Mesenchymal stem cell (in vitro differentiated cells and primary cell): ENCODE results near the gene DRD2.

Experiments
- DNase-seq: peaks from one replicate; pipeline ENCODE4 v3.0.0-alpha.2; 2013
- H2AFZ ChIP-seq: one replicate; pipeline ENCODE4 v1.6.1; 2013; ENCODE audit warnings: low read depth, mild to moderate bottlenecking, control low read depth, inconsistent platforms, low read length, moderate library complexity
- H2AK5ac ChIP-seq: 2 replicates; pipeline ENCODE4 v1.6.1; 2013; ENCODE audit warnings: low read length, moderate library complexity, mild to moderate bottlenecking, inconsistent platforms; ENCODE audit not compliant: severe bottlenecking
- H2BK120ac ChIP-seq: one replicate; pipeline ENCODE4 v1.6.1; 2013; ENCODE audit warnings: low read depth, mild to moderate bottlenecking, inconsistent platforms, low read length, moderate library complexity
- H2BK12ac ChIP-seq, 2 experiments: one replicate each; pipeline ENCODE4 v1.6.1; 2013; ENCODE audit warnings: inconsistent platforms in 2 of 2, low read length in 2 of 2, mild to moderate bottlenecking in 2 of 2, moderate library complexity in 2 of 2, control low read depth in 1 of 2
- H2BK15ac ChIP-seq: one replicate; pipeline ENCODE4 v1.6.1; 2013; ENCODE audit warnings: mild to moderate bottlenecking, low read depth, inconsistent platforms; ENCODE audit not compliant: poor library complexity, severe bottlenecking
- H2BK5ac ChIP-seq: 2 replicates; pipeline ENCODE4 v1.6.1; 2013; ENCODE audit warnings: low read depth, mild to moderate bottlenecking, low read length, control low read depth, inconsistent platforms; ENCODE audit not compliant: poor library complexity, severe bottlenecking
- H3K14ac ChIP-seq, 2 experiments: one replicate each; pipeline ENCODE4 v1.6.1; 2013; ENCODE audit warnings: inconsistent platforms in 2 of 2, low read length in 2 of 2, control low read depth in 1 of 2, mild to moderate bottlenecking in 1 of 2, moderate library complexity in 1 of 2
- H3K18ac ChIP-seq, 2 experiments: one replicate each; pipeline ENCODE4 v1.6.1; 2013; ENCODE audit warnings: inconsistent platforms in 2 of 2, low read length in 2 of 2, control low read depth in 1 of 2, low read depth in 1 of 2, mild to moderate bottlenecking in 1 of 2
- H3K23ac ChIP-seq, 2 experiments: one replicate each; pipeline ENCODE4 v1.6.1; 2013; ENCODE audit warnings: inconsistent platforms in 2 of 2, low read length in 2 of 2, mild to moderate bottlenecking in 2 of 2, moderate library complexity in 2 of 2, control low read depth in 1 of 2
- H3K27ac ChIP-seq: 2 replicates; pipeline ENCODE4 v1.5.1; 2013; ENCODE audit warnings: mild to moderate bottlenecking, moderate library complexity, low read length, control low read depth, inconsistent platforms; ENCODE audit not compliant: poor library complexity, severe bottlenecking
- H3K27me3 ChIP-seq, 2 experiments: 2 replicates each; pipeline versions ENCODE4 v1.6.1 to v1.7.0; 2013; ENCODE audit warnings: low read length in 2 of 2, mild to moderate bottlenecking in 2 of 2, moderate library complexity in 2 of 2, control low read depth in 1 of 2, inconsistent platforms in 1 of 2; ENCODE audit not compliant: control insufficient read depth in 1 of 2, insufficient read depth in 1 of 2
- H3K36me3 ChIP-seq, 2 experiments: 2 replicates each; pipeline versions ENCODE4 v1.6.1 to v1.7.0; 2013; ENCODE audit warnings: low read length in 2 of 2, control low read depth in 1 of 2, inconsistent platforms in 1 of 2, low read depth in 1 of 2, mild to moderate bottlenecking in 1 of 2; ENCODE audit not compliant: insufficient read depth in 2 of 2, control insufficient read depth in 1 of 2
- H3K4ac ChIP-seq, 2 experiments: one replicate each; pipeline ENCODE4 v1.6.1; 2013; ENCODE audit warnings: inconsistent platforms in 2 of 2, low read length in 2 of 2, mild to moderate bottlenecking in 2 of 2, moderate library complexity in 2 of 2, control low read depth in 1 of 2, low read depth in 1 of 2
- H3K4me1 ChIP-seq: 2 replicates; pipeline ENCODE4 v1.6.1; 2013; ENCODE audit warnings: low read depth, low read length, control low read depth; ENCODE audit not compliant: control insufficient read depth, insufficient read depth
- H3K4me2 ChIP-seq: 2 replicates; pipeline ENCODE4 v1.6.1; 2013; ENCODE audit warnings: low read length, mild to moderate bottlenecking, inconsistent platforms; ENCODE audit not compliant: poor library complexity, severe bottlenecking
- H3K4me3 ChIP-seq, 2 experiments: 2 replicates each; pipeline versions ENCODE4 v1.5.1 to v1.7.0; 2013; ENCODE audit warnings: low read length in 2 of 2, mild to moderate bottlenecking in 2 of 2, control low read depth in 1 of 2, low read depth in 1 of 2; ENCODE audit not compliant: insufficient read depth in 1 of 2
- H3K79me1 ChIP-seq: replicated peaks from 2 replicates; pipeline ENCODE4 v1.6.1; 2013; ENCODE audit warnings: mild to moderate bottlenecking, control low read depth, low read length, inconsistent platforms; ENCODE audit not compliant: poor library complexity, severe bottlenecking
- H3K9ac ChIP-seq: 2 replicates; pipeline ENCODE4 v1.7.0; 2013; ENCODE audit warnings: mild to moderate bottlenecking, low read length, moderate library complexity
- H3K9me3 ChIP-seq: 2 replicates; pipeline ENCODE4 v1.7.0; 2013; ENCODE audit warnings: mild to moderate bottlenecking, low read length; ENCODE audit not compliant: control insufficient read depth
- H4K8ac ChIP-seq: one replicate; pipeline ENCODE4 v1.6.1; 2013; ENCODE audit warnings: inconsistent platforms, mild to moderate bottlenecking, low read length, moderate library complexity
- H4K91ac ChIP-seq: one replicate; pipeline ENCODE4 v1.6.1; 2013; ENCODE audit warnings: mild to moderate bottlenecking, low read length, inconsistent platforms
- WGBS: methylation state at CpG from one replicate; pipeline ENCODE4 v1.1.7; 2013; ENCODE audit warnings: mixed read lengths; 5-methylcytosine and 5-hydroxymethylcytosine counted together

Gene DRD2

GRCh38 chr11:113518716-113519495, 43.7 kb upstream of the DRD2 start:
- Histone ChIP-seq H3K27ac (no peak overlapping the region), H3K4me3 (no peak overlapping the region), H3K79me1 (no peaks in the 10 kb centered on the region), H2AFZ (no peak overlapping the region), H2BK120ac (no peak overlapping the region), H3K27me3 (peaks cover 8 to 37% of the 10 kb centered on the region in 2 experiments), H2BK15ac (no peak overlapping the region), H3K36me3 (no peaks in the 10 kb centered on the region), H4K8ac (no peak overlapping the region), H4K91ac (no peak overlapping the region), H3K9me3 (no peaks in the 10 kb centered on the region), H3K18ac (no peak overlapping the region), H3K4me1 (no peaks in the 10 kb centered on the region), H2BK12ac (no peak overlapping the region), H3K4me2 (no peak overlapping the region), H2AK5ac (no peak overlapping the region), H3K14ac (no peak overlapping the region), H2BK5ac (no peak overlapping the region), H3K9ac (no peak overlapping the region), H3K4ac (no peak overlapping the region), H3K23ac (no peak overlapping the region)
- no peak for DNase-seq
- 87% methylated on average over 4 of the region's 5 CpGs for WGBS

- WGBS, result 96% methylated on average over 5 of the region's 6 CpGs
- no peak overlapping the region for H3K14ac ChIP-seq
- no peak for DNase-seq
- H3K79me1 ChIP-seq, result no peaks in the 10 kb centered on the region
- H3K4me1 ChIP-seq, result no peaks in the 10 kb centered on the region
- H2AK5ac ChIP-seq, result no peak overlapping the region
- H2BK15ac ChIP-seq, result no peak overlapping the region
- no peak overlapping the region for H2BK120ac ChIP-seq
- H2BK12ac ChIP-seq, result no peak overlapping the region
- H3K27me3 ChIP-seq, result peaks cover 8 to 53% of the 10 kb centered on the region in 2 experiments
- H3K4me3 ChIP-seq, result no peak overlapping the region
- H3K27ac ChIP-seq, result no peak overlapping the region
- H3K23ac ChIP-seq, result no peak overlapping the region
- no peak overlapping the region for H3K4me2 ChIP-seq
- H3K9me3 ChIP-seq, result no peaks in the 10 kb centered on the region
- H3K18ac ChIP-seq, result no peak overlapping the region
- H2AFZ ChIP-seq, result no peak overlapping the region
- no peaks in the 10 kb centered on the region for H3K36me3 ChIP-seq
- no peak overlapping the region for H2BK5ac ChIP-seq
- no peak overlapping the region for H4K8ac ChIP-seq
- H3K9ac ChIP-seq, result no peak overlapping the region
- H4K91ac ChIP-seq, result no peak overlapping the region
- no peak overlapping the region for H3K4ac ChIP-seq
Observed at GRCh38 chr11:113517361-113517760, 42.2 kb upstream of the DRD2 start.

- peaks cover 0 to 67% of the 10 kb centered on the region in 2 experiments for H3K27me3 ChIP-seq
- H3K23ac ChIP-seq, result no peak overlapping the region
- no peak overlapping the region for H2BK15ac ChIP-seq
- no peak overlapping the region for H3K27ac ChIP-seq
- no peak overlapping the region for H3K4me2 ChIP-seq
- no peak overlapping the region for H2AK5ac ChIP-seq
- 59% methylated on average over 2 of the region's 2 CpGs for WGBS
- no peak overlapping the region for H3K4me3 ChIP-seq
- no peak overlapping the region for H4K8ac ChIP-seq
- no peak overlapping the region for H4K91ac ChIP-seq
- no peaks in the 10 kb centered on the region for H3K4me1 ChIP-seq
- H3K9ac ChIP-seq, result no peak overlapping the region
- H2AFZ ChIP-seq, result no peak overlapping the region
- no peak overlapping the region for H2BK120ac ChIP-seq
- no peak overlapping the region for H3K14ac ChIP-seq
- H2BK12ac ChIP-seq, result no peak overlapping the region
- no peak overlapping the region for H3K18ac ChIP-seq
- DNase-seq, result no peak
- no peak overlapping the region for H2BK5ac ChIP-seq
- no peaks in the 10 kb centered on the region for H3K36me3 ChIP-seq
- H3K9me3 ChIP-seq, result no peaks in the 10 kb centered on the region
- no peak overlapping the region for H3K4ac ChIP-seq
- H3K79me1 ChIP-seq, result no peaks in the 10 kb centered on the region
Observed at GRCh38 chr11:113514856-113515255, 39.7 kb upstream of the DRD2 start.

GRCh38 chr11:113507341-113507740, 32.1 kb upstream of the DRD2 start:
- H2BK5ac ChIP-seq, result no peak overlapping the region
- peaks cover 4 to 41% of the 10 kb centered on the region in 2 experiments for H3K27me3 ChIP-seq
- no peaks in the 10 kb centered on the region for H3K79me1 ChIP-seq

More at GRCh38 chr11:113507341-113507740, 32.1 kb upstream of the DRD2 start:
- H2AK5ac ChIP-seq, result no peak overlapping the region
- H3K4me2 ChIP-seq, result no peak overlapping the region
- no peak overlapping the region for H3K27ac ChIP-seq
- no peak overlapping the region for H2BK12ac ChIP-seq
- H3K4me1 ChIP-seq, result no peaks in the 10 kb centered on the region
- no peak overlapping the region for H4K91ac ChIP-seq
- no peak overlapping the region for H2BK15ac ChIP-seq
- no peak overlapping the region for H3K14ac ChIP-seq
- no peak overlapping the region for H3K18ac ChIP-seq
- no peaks in the 10 kb centered on the region for H3K9me3 ChIP-seq
- H3K4ac ChIP-seq, result no peak overlapping the region
- no peak overlapping the region for H2AFZ ChIP-seq
- no peaks in the 10 kb centered on the region for H3K36me3 ChIP-seq
- no peak overlapping the region for H4K8ac ChIP-seq
- H3K9ac ChIP-seq, result no peak overlapping the region
- H2BK120ac ChIP-seq, result no peak overlapping the region
- H3K23ac ChIP-seq, result no peak overlapping the region
- DNase-seq, result no peak
- no peak overlapping the region for H3K4me3 ChIP-seq
